ENCODE measurements around the gene TMEM132C.

Gene TMEM132C

DNA sequence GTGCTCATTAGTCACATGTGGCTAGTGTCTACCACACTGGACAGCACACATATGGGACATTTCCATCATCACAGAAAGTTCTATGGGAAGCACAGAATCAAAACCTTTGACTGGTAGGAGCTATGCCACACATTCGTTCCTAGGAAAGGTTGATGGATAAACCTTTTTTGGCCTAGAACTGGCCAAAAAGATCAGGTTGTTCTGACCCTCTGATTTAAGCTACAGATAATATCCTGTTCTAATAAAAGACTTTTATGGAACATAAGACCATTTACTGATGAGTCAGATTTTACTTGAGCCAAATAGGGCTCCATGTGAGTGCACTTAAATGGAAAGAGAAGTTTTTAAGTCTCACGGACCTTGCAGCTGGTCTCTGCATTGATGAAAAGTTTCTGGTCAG is 413.6 kb downstream of the TMEM132C start:
- DNase-seq, result no peak

DNA sequence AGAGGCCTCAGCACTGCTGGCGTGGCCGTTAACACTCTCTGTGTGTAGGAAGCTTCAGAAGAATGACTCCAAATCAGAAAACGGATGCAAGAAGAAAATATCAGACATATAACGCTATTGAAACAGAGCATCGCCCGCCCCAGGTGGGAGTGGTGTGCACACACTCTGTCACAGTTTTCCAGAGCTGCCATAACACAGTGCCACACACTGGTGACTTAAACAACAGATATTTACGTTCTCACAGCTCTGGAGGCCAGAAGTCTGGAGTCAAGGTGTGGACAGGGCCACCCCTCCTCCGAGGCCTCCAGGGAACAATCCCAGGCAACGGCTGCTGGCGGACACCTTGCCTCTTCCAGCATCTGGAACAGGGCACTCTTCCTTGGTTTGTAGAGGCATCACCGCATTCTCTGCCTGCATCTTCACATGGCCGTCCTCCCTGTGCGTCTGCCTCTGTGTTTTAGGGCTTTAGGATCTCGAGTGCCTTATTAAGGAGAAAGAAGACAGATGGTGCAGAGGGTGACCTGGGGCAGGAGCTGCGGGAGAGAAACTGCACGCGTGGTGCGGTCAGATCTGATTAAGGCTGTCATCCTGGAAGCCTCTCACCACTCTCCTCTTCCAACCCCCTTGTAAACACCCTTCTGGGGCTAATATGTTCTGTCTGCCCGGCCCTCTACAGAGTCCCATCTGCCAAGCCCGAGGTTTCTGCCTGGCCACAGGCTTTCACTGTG is 415.7 kb downstream of the TMEM132C start:
- DNase-seq, result no peak

DNA sequence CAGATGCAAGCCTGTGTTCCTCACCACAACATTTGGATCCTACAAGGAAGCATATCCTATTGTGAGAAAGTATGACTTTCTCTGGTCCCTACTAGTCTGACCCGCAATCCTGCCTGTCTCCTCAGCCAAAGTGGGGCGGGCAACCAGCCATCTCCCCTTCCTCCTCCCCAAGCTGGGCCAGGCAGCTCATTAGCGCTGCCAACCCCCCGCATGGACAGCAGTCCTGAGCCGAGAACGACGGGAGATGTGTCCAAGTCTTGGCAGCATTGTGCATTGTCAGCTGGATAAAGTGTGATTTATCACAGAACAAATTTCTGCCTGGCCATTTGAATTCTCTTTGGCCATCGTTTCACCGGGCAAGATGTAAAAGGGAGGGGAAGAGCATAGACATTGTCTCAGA is 417.4 kb downstream of the TMEM132C start:
- DNase-seq, result no peak

DNA sequence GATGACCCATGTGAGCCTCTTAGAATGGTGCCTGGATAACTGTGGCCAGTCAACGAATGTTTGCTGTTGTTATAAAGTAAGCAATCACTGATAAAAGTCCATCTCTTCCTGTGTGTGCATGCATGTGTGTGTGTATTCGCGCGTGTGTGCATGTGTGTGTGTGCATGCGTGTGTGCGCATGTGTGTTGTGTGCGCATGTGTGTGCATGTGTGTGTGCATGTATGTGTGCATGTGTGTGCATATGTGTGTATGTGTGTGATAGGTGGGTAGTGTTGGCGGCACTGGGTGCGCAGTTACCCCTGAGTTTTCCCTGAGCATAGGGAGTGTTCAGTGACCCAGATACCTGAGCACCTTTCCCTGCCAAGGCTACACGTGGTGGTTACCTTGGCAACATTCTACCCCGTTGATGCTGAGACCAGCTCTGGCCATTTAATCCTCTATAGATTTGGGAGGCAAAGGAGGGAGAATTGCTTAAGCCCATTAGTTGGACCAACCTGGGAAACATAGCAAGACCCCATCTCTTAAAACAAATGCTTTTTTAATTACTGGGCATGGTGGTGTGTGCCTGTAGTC is 419.0 kb downstream of the TMEM132C start:
- DNase-seq, result no peak

DNA sequence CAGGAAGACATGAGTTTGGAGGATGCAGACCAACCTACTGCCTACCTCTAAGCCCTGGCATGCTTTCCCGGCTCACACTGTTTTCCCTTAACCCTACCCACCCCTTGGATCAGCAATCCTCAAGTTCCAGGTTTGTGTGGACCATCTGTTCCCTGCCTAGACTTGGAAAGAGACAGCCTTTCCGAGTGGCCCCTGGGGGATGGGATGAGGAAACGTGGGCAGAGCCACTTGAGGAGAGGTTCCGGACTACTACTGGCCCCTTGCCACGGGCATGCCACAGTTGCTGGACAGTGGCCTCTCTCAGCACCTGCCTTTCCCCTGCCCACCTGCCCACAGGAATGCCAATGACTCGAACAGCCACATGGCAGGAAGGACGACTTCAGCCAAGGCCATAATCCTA is 420.9 kb downstream of the TMEM132C start:
- no peak for DNase-seq

DNA sequence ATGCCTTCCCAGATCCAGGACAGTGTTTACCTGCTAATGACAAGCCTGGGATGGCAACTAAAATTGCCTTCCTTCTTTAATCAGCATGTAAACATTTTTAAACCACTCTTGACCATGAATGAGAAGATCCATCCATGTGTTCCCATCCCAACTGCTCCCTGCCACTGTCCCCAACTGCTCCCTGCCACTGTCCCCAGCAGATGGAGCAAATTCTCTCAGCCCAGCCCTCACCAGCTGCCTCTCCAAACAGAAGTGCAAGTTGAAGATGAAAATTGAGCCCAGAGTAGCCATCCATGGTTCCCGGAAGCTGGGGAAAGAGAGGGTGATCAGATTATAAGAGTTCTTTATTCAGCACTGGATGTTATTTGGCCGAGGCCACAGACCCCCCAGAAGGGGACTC is 423.7 kb downstream of the TMEM132C start:
- no peak for DNase-seq

DNA sequence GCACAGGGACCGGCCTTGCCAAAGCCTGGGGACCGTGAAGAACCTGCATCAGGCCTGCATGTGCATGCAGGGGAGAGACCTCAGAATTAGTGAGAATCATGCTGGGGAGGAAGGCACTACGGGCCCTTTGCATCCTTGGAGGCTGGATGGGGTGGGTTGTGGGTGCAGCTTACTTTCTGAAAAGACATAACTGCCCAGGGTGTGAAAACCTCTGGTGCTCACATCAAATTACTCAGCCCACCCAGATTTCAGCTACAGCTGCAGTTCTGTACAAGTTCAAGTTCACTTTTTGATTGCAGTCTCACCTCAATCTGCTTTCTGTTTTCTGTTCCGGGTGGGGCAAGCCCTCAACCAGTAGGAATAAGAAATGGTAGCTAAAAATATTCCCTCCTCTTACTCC is 426.1 kb downstream of the TMEM132C start:
- no peak for DNase-seq

DNA sequence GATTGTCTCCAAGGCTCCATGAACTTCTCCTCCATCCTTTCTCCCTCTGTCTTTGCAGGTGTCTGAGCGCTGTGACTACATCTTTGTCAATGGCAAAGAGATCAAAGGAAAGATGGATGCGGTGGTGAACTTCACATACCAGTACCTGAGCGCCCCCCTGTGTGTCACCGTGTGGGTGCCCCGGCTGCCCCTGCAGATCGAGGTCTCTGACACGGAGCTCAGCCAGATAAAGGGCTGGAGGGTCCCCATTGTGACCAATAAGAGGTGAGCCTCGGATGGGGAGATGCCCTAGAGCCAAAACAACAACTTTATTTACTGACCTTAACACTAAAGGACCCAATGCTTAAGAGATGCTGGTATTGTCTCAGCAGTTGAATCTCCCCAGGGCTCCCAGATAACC is 426.8 kb downstream of the TMEM132C start:
- DNase-seq, result no peak

DNA sequence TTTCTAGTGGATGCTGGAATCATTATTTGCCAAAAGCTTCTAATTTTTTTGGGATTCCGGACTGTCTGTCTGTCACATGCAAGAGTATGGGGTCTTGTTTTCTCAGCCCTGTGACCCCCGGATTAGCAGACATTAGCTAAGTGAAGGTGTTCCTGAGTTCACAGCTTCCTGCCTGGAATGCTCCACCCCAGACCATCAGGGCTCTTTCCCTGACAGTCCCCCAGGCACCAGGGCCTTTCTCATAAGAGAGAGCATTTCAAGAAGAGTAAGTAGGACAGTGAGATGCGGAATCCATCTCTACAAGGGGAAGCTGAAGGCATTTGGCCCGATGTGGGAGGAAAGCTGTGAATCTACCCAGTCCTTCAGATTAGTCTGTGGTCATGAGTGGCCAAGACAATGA is 427.5 kb downstream of the TMEM132C start:
- DNase-seq, result no peak

DNA sequence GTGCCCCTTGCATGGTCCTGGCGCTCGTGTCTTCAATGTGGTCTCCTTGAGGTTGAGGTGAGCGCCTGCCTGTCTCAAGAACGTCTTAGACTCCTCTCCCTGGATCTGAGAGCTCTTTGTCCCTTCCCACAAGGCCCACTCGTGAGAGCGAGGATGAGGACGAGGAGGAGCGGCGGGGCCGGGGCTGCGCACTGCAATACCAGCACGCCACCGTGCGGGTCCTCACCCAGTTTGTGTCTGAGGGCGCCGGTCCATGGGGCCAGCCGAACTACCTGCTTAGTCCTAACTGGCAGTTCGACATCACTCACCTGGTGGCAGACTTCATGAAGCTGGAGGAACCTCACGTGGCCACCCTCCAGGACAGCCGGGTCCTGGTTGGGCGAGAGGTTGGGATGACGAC is 428.7 kb downstream of the TMEM132C start:
- no peak for DNase-seq

DNA sequence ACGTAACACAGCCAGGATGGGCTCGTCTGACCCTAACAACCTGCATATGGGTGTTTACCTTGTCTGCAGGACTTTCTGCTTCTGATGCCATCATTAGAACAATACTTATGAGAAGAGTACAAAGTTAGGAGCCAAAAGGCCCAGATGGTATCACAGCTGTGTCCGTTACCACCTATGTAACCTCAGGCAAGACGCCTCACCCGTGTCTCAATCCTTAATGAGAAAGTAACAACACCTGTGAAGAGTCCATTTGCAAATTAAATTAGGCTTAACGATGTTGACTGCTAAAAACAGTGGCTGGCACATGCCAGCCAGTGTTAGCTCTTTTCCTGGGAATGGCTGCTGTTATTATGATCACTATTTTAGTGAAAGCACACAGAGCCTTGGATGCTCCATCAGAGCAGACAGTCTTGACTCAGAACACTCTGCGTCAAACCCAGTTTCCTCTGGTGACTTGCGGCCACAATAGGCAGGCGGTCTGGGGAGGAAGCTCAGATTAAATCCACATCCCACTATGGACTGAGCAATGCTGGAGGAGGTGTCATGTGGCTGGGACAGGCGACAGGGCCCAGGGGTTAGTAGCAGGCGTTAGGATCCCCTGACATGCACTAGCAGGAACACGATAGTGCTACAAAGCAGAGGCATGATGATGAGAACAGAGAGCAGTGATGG is 431.5 kb downstream of the TMEM132C start:
- peak in 1 of 2 experiments; percentile 12 for DNase-seq

DNA sequence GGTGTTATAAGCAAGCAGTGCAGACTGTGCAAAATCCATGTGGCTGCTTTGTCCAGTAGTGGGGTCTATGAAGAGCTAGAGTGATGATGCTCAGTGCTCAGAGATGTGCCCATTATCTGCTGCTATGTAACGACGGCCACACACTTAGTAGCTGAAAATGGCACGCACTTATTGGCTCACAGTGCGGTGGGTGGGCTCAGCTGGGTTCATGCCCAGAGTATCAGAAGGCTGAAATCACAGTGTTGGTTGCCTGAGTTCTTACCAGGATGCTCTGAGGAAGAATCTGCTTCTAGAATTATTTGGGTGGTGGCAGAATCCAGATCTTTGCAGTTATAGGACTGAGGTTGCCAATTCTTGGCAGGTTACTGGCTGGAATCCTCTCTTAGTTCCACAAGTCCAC is 432.1 kb downstream of the TMEM132C start:
- DNase-seq, result no peak

DNA sequence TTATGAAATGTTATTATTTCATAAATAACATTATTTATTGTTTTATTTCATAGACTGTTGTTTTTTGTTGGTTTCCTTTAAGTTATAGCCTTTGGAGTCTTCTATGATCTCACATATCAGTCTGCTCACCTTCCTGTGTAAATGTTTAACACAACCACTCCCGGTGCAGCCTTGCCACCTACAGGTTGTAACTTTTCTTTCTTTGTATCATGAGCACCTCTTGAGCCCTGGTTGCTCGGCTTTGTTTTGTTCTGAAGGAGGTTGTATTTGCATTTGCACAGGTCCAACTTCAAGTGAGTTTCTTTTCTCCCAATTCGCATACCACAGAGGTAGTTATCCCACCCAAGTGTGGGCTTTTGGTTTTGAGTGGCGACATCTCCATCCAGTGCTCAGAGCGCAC is 435.4 kb downstream of the TMEM132C start:
- DNase-seq, result no peak

DNA sequence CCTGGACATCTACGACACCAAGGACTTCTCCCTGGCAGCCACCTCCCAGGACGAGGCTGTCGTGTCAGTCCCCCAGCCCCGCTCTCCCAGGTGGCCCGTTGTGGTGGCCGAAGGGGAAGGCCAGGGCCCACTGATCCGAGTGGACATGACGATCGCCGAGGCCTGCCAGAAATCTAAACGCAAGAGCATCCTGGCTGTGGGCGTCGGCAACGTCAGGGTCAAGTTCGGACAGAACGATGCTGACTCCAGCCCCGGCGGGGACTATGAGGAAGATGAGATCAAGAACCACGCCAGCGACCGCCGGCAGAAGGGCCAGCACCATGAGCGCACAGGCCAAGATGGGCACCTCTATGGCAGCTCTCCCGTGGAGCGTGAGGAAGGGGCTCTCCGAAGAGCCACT is 438.2 kb downstream of the TMEM132C start:
- no peak for DNase-seq

DNA sequence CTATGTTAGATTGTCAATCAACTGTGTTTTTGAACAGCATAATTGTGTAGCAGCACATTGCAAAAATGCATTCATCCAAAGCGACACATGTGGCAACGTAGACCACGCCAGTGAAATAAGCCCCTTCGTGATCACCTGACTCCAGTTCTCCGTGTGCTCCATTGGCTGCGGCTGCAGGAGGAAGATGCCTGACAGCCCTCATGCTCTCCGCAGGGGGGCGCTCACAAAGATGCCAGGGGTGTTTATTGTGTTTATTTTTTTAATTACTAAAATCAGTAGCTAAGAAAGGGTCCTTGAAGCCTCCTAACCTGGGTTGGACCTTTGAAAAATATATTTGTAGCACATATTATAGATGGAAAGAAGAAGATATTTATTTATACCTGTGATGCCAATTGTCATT is 440.5 kb downstream of the TMEM132C start:
- DNase-seq, result no peak

DNA sequence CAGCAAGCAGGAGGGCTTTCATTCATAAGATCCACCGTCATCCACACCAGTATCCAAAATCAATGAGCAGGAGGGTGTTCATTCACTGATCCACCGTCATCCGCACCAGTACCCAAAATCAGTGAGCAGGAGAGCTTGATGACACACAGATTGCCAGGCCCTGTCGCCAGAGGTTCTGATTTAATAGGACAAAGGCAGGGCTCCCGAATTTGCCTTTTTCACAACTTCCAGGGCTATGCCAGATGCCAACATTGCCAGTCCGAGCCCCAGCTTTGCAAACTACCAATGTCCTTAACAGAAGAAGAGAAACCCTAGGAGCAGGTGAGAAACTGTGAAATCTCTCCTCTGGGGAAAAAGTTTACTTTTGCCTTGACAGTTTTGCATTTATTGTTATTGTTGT is 441.8 kb downstream of the TMEM132C start:
- DNase-seq, result no peak

DNA sequence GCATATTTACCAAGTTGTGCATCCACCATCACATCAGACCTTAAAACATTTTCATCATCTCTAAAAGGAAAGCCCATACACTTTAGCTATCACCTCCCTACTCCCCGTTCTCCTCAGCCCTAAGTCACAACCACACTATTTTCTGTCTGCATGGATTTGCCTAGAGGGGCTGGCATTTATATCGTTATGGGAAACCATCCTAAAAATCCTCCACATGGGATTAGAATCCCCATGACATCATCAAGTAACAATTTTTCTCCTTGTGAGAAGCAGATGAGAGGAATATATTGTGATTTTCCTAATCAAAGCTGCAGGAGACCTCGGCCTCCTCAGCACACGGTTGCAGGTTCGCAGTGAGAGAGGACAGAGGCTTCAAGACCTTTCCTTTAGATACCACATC is 442.7 kb downstream of the TMEM132C start:
- DNase-seq, result no peak

DNA sequence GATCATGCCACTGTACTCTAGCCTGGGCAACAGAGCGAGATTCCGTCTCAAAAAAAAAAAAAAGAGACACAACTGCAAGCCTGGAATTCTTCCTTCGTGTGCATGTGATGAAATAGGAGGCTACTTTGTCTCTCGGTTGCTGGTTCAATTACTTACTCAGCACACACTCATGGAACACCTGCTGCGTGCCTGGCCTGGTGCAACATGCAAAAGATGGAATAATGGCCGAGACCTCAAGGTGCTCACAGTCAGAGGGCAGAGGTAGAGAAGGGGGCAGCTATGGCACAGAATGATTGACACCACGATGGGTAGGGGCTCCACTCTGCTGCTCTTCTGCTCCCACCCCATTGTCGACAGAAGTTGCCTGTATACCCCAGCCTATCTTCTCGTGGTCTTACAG is 444.5 kb downstream of the TMEM132C start:
- no peak for DNase-seq

DNA sequence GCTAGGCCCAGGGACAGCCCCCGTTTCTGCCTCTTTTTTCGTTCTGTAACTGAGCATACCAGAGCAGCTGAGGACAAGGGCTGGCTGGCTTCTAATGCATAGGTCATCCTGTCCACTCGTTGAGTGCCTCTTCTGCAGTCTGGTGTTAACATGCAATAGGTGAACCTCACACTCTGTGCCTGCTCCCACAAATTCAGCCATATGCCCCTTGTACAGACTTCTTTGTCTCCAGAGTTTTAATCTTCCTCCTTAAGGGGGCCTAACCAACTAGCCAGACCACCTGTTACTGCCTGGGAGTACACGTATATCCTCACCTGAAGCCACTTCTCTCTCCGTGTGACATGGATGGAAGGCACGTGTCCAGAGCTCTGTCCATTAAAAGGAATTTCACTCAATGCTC is 445.7 kb downstream of the TMEM132C start:
- no peak for DNase-seq

DNA sequence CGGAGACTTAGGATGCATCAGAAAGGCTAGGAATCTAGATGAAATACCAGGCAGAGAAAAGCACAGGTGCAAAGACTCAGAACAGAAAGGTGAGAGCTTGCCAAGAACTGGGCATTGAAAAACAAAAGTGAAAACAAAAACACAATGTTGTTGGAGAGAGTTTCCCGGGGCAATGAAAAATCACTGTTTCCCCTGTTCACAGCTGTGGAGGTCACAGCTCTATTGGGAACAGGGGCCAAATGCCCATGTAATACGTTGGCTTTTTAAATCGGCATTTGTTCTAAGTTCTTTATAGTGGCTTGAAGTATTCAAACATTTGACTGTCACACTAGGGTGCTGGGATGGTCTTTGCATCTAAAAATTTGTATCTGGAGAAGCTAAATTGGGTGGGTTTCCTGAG is 448.5 kb downstream of the TMEM132C start:
- no peak for DNase-seq

DNA sequence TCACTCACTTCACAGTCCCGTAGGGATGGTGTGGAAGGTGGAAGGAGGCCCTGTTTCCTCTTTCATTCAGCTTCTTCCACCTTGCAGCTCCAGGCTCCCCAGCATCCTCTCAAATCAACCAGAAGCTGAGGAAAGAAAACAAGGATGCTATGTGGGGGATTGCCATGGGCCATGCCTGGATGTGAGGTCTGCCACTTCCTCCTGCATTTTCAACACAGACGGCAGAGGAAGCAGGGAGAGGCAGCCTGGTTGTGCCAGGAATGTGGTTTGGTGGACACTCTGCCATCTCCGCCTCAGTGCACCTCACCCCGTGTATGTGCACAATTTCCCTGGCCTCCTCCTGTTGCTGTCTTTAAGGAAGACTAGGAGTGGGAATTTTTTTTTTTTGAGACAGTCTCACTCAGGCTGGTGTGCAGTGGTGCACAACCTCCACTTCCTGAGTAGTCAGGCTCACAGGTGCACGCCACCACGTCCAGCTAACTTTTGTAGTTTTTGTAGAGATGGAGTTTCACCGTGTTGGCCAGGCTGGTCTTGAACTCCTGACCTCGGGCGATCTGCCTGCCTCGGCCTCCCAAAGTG is 457.6 kb downstream of the TMEM132C start:
- no peak for DNase-seq

DNA sequence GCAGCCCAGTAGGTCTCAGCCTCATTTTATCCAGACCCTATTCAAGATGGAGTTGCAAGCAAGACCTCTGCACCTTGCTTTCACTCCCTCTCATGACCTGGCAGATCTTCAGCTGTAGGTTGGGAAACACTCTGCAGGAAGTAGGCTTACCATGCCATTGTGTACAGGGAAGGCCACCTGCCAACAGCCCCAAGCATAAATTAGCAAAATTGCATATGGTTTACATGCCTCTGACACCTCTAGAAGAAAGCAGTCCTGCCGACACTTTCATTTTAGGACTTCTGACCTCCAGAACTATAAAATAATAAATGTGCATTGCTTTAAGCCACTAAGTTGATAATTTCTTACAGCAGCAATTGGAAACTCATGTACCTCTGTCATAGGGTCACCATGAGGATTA is 459.9 kb downstream of the TMEM132C start:
- DNase-seq, result peak in 1 of 2 experiments; percentile 58

DNA sequence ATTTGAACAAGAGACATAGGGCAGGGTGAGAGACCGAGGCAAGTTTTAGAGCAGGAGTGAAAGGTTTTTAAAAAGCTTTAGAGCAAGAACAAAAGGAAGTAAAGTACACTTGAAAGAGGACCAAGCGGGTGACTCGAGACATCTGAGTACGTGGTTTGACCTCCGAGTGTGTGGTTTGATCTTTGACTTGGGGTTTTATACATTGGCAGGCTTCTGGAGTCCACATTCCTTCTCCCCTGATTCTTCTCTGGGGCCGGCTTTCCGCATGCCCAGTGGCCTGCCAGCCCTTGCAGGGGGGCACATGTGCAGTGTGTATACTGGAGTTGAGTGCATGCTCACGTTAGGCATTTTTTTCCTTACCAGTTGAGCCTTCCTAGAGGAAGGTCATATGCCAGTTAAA is 460.5 kb downstream of the TMEM132C start:
- DNase-seq, result no peak

DNA sequence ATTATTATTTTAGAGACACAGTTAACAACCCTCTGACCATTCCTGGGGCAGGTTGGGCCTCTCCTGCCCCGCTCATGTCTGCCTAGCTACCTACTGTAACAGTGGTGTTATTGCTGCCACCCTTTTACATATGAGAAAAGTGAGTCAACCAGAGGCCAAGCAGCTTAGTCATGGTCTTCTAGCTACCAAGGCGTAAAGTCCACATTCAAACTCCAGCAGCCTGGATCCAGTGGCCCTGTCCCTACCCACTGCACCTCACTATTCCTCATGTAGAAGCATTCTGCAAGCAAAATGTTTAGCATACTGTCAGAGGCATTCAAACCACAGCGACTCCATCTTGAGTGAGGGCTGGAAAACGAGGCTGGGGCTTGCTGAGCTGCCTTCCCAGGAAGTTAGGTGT is 461.0 kb downstream of the TMEM132C start:
- DNase-seq, result no peak
